ENCODE results near the gene UQCC2. TPM values are rescaled to one million over a fixed set of nuclear protein-coding genes. Genes with fewer than 3 reads are reported as not detected.

The UQCC2 gene
- total and polyA plus RNA-seq, 7 donors: 118 to 184 (median 141) TPM

- 74 to 77% (median 76%) methylated on average over 12 of the region's 12 CpGs for WGBS, 3 donors
- H3K4me1 ChIP-seq: no peaks in the 10 kb centered on the region
- intact Hi-C loops (cut with DNase I): no loop called here
These were observed 32.5 kb downstream of the UQCC2 start for GRCh38 chr6:33678932-33679490.

GRCh38 chr6:33678233-33678931 is 33.1 kb downstream of the UQCC2 start:
- Histone ChIP-seq H3K27ac (no peak overlapping the region), H3K36me3 (ENCODE audit: insufficient read depth in 1 of 2, low read depth in 1 of 2) (peaks cover 0 to 6% of the 10 kb centered on the region in 2 donors), H3K9me3 (no peaks in the 10 kb centered on the region), H3K4me3 (no peak overlapping the region), H3K27me3 (ENCODE audit: insufficient read depth in 3 of 3, low read length in 2 of 3) (no peaks in the 10 kb centered on the region), H3K4me1 (no peaks in the 10 kb centered on the region)
- no peak for ATAC-seq
- intact Hi-C loops (cut with DNase I): no loop called here
- WGBS, 3 donors: 89 to 92% (median 91%) methylated on average over 24 of the region's 24 CpGs
- DNase-seq: no peak
- TF ChIP-seq CTCF (IDR thresholded peaks at IDR 0.05): no peak

More at GRCh38 chr6:33678932-33679490, 32.5 kb downstream of the UQCC2 start:
- ATAC-seq (no peak), DNase-seq (no peak)
- no peak for TF ChIP-seq CTCF (IDR thresholded peaks at IDR 0.05)
- Histone ChIP-seq H3K27me3 (ENCODE audit: insufficient read depth in 3 of 3, low read length in 2 of 3) (no peaks in the 10 kb centered on the region), H3K27ac (no peak overlapping the region), H3K9me3 (no peaks in the 10 kb centered on the region), H3K4me3 (no peak overlapping the region), H3K36me3 (ENCODE audit: insufficient read depth in 1 of 2, low read depth in 1 of 2) (peaks cover 0 to 6% of the 10 kb centered on the region in 2 donors)

GRCh38 chr6:33677689-33678088 is 33.8 kb downstream of the UQCC2 start:
- Histone ChIP-seq H3K27me3 (ENCODE audit: insufficient read depth in 3 of 3, low read length in 2 of 3) (no peaks in the 10 kb centered on the region), H3K36me3 (ENCODE audit: insufficient read depth in 1 of 2, low read depth in 1 of 2) (peaks cover 0 to 6% of the 10 kb centered on the region in 2 donors)

GRCh38 chr6:33677143-33677660 is 34.3 kb downstream of the UQCC2 start:
- TF ChIP-seq CTCF (IDR thresholded peaks at IDR 0.05): no peak
- Histone ChIP-seq H3K4me1 (no peaks in the 10 kb centered on the region), H3K36me3 (ENCODE audit: insufficient read depth in 1 of 2, low read depth in 1 of 2) (peaks cover 0 to 6% of the 10 kb centered on the region in 2 donors), H3K27ac (no peak overlapping the region), H3K27me3 (ENCODE audit: insufficient read depth in 3 of 3, low read length in 2 of 3) (no peaks in the 10 kb centered on the region), H3K4me3 (no peak overlapping the region), H3K9me3 (no peaks in the 10 kb centered on the region)
- intact Hi-C loops (cut with DNase I): no loop called here
- ATAC-seq (no peak), DNase-seq (no peak)
- WGBS, 3 donors: 65 to 76% (median 74%) methylated on average over 8 of the region's 8 CpGs

More at GRCh38 chr6:33677689-33678088, 33.8 kb downstream of the UQCC2 start:
- intact Hi-C loops (cut with DNase I): no loop called here
- TF ChIP-seq CTCF (IDR thresholded peaks at IDR 0.05): no peak
- ATAC-seq (no peak), DNase-seq (no peak)
- Histone ChIP-seq H3K9me3 (no peaks in the 10 kb centered on the region), H3K4me1 (no peaks in the 10 kb centered on the region), H3K27ac (no peak overlapping the region), H3K4me3 (no peak overlapping the region)
- WGBS, 3 donors: 97 to 100% (median 97%) methylated on average over 2 of the region's 2 CpGs

All from psoas muscle (tissue), 8 donors.